B cell (primary cell): ENCODE results near the gene BRD4. TPM values are rescaled to one million over a fixed set of nuclear protein-coding genes. Genes with fewer than 3 reads are reported as not detected.

Source experiments
- ATAC-seq: fragments of 200-7000 bp; cut with Tn5 transposase; one replicate; pipeline ENCODE4 v1.10.0; 2021; ENCODE audit warnings: low read depth, mild to moderate bottlenecking, moderate number of reproducible peaks, moderate library complexity
- CTCF ChIA-PET: fragments of 350-600 bp; sonication (Branson Sonifier 250); formaldehyde crosslinking; loops from one replicate; lab custom pipeline; 2021; ENCODE audit warnings: antibody characterized with exemption, inconsistent platforms; lab: Charles Lee
- POLR2A ChIA-PET: fragments of 350-600 bp; sonication (Branson Sonifier 250); formaldehyde crosslinking; loops from one replicate; lab custom pipeline; 2021; ENCODE audit warnings: antibody characterized with exemption; lab: Charles Lee
- DNase-seq: peaks from one replicate; pipeline ENCODE4 v3.0.0; 2013
- H2AFZ ChIP-seq: 2 replicates; pipeline ENCODE4 v1.6.1; 2012; ENCODE audit warnings: mild to moderate bottlenecking, low read depth, low read length; ENCODE audit not compliant: insufficient read depth, poor library complexity, severe bottlenecking
- H3K27ac ChIP-seq, 2 donors: 1 replicate in 1 of 2; 2 replicates in 1 of 2; pipeline ENCODE4 v1.5.1; 2012 to 2013; ENCODE audit warnings: low read length in 2 of 2, mild to moderate bottlenecking in 2 of 2, moderate library complexity in 1 of 2
- H3K27me3 ChIP-seq, 4 experiments: fragments of 200-600 bp in 1 of 4; sonication (generic) in 1 of 4; replicated peaks in 1 of 4; 1 replicate in 2 of 4; 2 replicates in 2 of 4; pipeline versions ENCODE4 v1.6.1 to v1.7.0; 2013 to 2016; ENCODE audit warnings: low read length in 3 of 4, mild to moderate bottlenecking in 2 of 4, mixed read lengths in 1 of 4, moderate library complexity in 1 of 4; ENCODE audit not compliant: insufficient read depth in 4 of 4, control insufficient read depth in 3 of 4; ENCODE audit errors: control extremely low read depth in 1 of 4
- H3K36me3 ChIP-seq, 2 experiments: replicated peaks in 1 of 2; 1 replicate in 1 of 2; 2 replicates in 1 of 2; pipeline versions ENCODE4 v1.6.1 to v1.7.1; 2013; ENCODE audit warnings: low read length in 1 of 2; ENCODE audit not compliant: insufficient read depth in 2 of 2, control insufficient read depth in 1 of 2; ENCODE audit errors: control extremely low read depth in 1 of 2, extremely low read depth in 1 of 2
- H3K4me1 ChIP-seq, 2 donors: fragments of 200-600 bp in 1 of 2; sonication (generic) in 1 of 2; 1 replicate in 1 of 2; 2 replicates in 1 of 2; pipeline versions ENCODE4 v1.5.1 to v1.6.1; 2013 to 2017; ENCODE audit warnings: low read length in 2 of 2; ENCODE audit not compliant: control insufficient read depth in 2 of 2, insufficient read depth in 2 of 2
- H3K4me2 ChIP-seq: replicated peaks from 2 replicates; pipeline ENCODE3; 2012; ENCODE audit warnings: mild to moderate bottlenecking, low read depth, low read length; ENCODE audit not compliant: poor library complexity, severe bottlenecking
- H3K4me3 ChIP-seq, 5 experiments: fragments of 200-600 bp in 1 of 5; sonication (generic) in 1 of 5; 1 replicate in 3 of 5; 2 replicates in 2 of 5; pipeline versions ENCODE4 v1.5.1 to v1.7.0; 2011 to 2016; ENCODE audit warnings: low read length in 4 of 5, mild to moderate bottlenecking in 4 of 5, low read depth in 2 of 5, control low read depth in 1 of 5, moderate library complexity in 1 of 5; ENCODE audit not compliant: insufficient read depth in 1 of 5; ENCODE audit errors: control extremely low read depth in 1 of 5, extremely low read depth in 1 of 5
- H3K79me2 ChIP-seq: fragments of 200-600 bp; sonication (generic); one replicate; pipeline ENCODE4 v1.6.0; 2016; ENCODE audit warnings: low read length; ENCODE audit not compliant: control insufficient read depth, insufficient read depth
- H3K9ac ChIP-seq: fragments of 200-600 bp; sonication (generic); 2 replicates; pipeline ENCODE4 v1.6.1; 2017; ENCODE audit warnings: mild to moderate bottlenecking, low read length, moderate library complexity
- H3K9me3 ChIP-seq, 3 donors: one replicate each; pipeline versions ENCODE4 v1.6.1 to v1.7.1; 2013; ENCODE audit warnings: low read length in 2 of 3; ENCODE audit not compliant: control insufficient read depth in 2 of 3, insufficient read depth in 1 of 3; ENCODE audit errors: control extremely low read depth in 1 of 3
- H4K20me1 ChIP-seq: 2 replicates; pipeline ENCODE4 v1.6.0; 2012; ENCODE audit warnings: mild to moderate bottlenecking, low read length; ENCODE audit not compliant: insufficient read depth, control insufficient read depth, poor library complexity, severe bottlenecking
- H3K27ac Mint-ChIP-seq: one replicate; pipeline ENCODE4 v1.8.0; 2021; ENCODE audit warnings: mixed read lengths
- H3K27me3 Mint-ChIP-seq: one replicate; pipeline ENCODE4 v1.8.0; 2021; ENCODE audit warnings: mixed read lengths
- H3K4me1 Mint-ChIP-seq: one replicate; pipeline ENCODE4 v1.8.0; 2021; ENCODE audit warnings: mixed read lengths
- H3K4me3 Mint-ChIP-seq: one replicate; pipeline ENCODE4 v1.8.0; 2021; ENCODE audit warnings: mixed read lengths
- H3K9me3 Mint-ChIP-seq: one replicate; pipeline ENCODE4 v1.8.0; 2022; ENCODE audit warnings: mixed read lengths; ENCODE audit not compliant: insufficient read depth
- CTCF ChIP-seq: fragments of 200-600 bp; IDR thresholded peaks from one replicate; pipeline ENCODE4 v1.8.0; 2022; ENCODE audit warnings: antibody characterized with exemption, mild to moderate bottlenecking
- EZH2 ChIP-seq: IDR thresholded peaks from 2 replicates; pipeline ENCODE4 v1.6.1; 2012; ENCODE audit warnings: borderline replicate concordance, low read depth, mild to moderate bottlenecking, moderate library complexity, low read length; ENCODE audit not compliant: insufficient read depth, poor library complexity, severe bottlenecking
- WGBS: methylation state at CpG from one replicate; pipeline ENCODE4 v1.1.5; 2013; ENCODE audit warnings: missing lambda C conversion rate; ENCODE audit not compliant: insufficient coverage; 5-methylcytosine and 5-hydroxymethylcytosine counted together
- intact Hi-C: fragments of 100-400 bp; cut with micrococcal nuclease; formaldehyde crosslinking; loops from one replicate; pipeline ENCODE4 v1.10.0; 2022
- polyA plus RNA-seq: library from polyadenylated mRNA; depleted of rRNA; stranded (reverse); fragments of >200 nt; gene quantifications from 2 replicates; pipeline ENCODE4 v1.2.3, GENCODE V29; 2012
- total RNA-seq, 2 donors: library from RNA; stranded (reverse); fragments of 120-200 nt in 1 of 2; gene quantifications; 1 replicate in 1 of 2; 2 replicates in 1 of 2; pipeline versions ENCODE4 v1.2.3 to v1.2.4, GENCODE V29; 2013 to 2022

BRD4 gene
- total and polyA plus RNA-seq, 2 donors (not counting 1 experiment from before 2014, with no cell fraction given) = 30.7 to 209 TPM

GRCh38 chr19:15315101-15315500 lies 17.2 kb downstream of the BRD4 start:
- Histone ChIP-seq H2AFZ (no peak overlapping the region), H3K9ac (no peak overlapping the region), H3K4me3 (no peak overlapping the region), H3K4me2 (peak overlapping the region; percentile 16), H3K9me3 (no peaks in the 10 kb centered on the region), H3K27ac (peak overlapping the region in 1 of 2 donors; percentile 66), H3K36me3 (peaks cover 0 to 10% of the 10 kb centered on the region in 2 experiments), H3K27me3 (no peaks in the 10 kb centered on the region), H3K79me2 (peaks cover 100% of the 10 kb centered on the region), H3K4me1 (peaks cover 86 to 94% of the 10 kb centered on the region in 2 donors), H4K20me1 (peaks cover 97% of the 10 kb centered on the region)
- Mint-ChIP-seq H3K27ac (peak overlapping the region; percentile 56), H3K4me1 (peaks cover 86% of the 10 kb centered on the region), H3K9me3 (no peaks in the 10 kb centered on the region), H3K4me3 (peak overlapping the region; percentile 39), H3K27me3 (no peaks in the 10 kb centered on the region)
- ATAC-seq (no peak), DNase-seq (no peak)
- ChIA-PET CTCF (interaction anchor here (1.0 to 2.8 kb wide), 2 partner anchors 13 to 26 kb away, joined by 4 to 9 read pairs; no protein-coding TSS in a partner anchor), POLR2A (interaction anchor here (0.5 kb wide), 1 partner anchor 79 kb away, joined by 4 read pairs; no protein-coding TSS in a partner anchor)
- intact Hi-C loops = no loop called here
- TF ChIP-seq EZH2 = no peak
- TF ChIP-seq CTCF = no peak
- 90% methylated on average over 2 of the region's 6 CpGs for WGBS

GRCh38 chr19:15313649-15314279 lies 18.6 kb downstream of the BRD4 start:
- CTCF ChIA-PET = interaction anchor here (2.8 kb wide), 1 partner anchor 25 kb away, joined by 9 read pairs; no protein-coding TSS in a partner anchor
- peaks cover 100% of the 10 kb centered on the region for H3K79me2 ChIP-seq
- no CpG with 5 or more reads among the region's 7 CpGs for WGBS
- no peak for TF ChIP-seq EZH2
- TF ChIP-seq CTCF = no peak
- intact Hi-C loops = no loop called here
- H3K27me3 ChIP-seq = no peaks in the 10 kb centered on the region
- no peaks in the 10 kb centered on the region for H3K9me3 ChIP-seq
- no peak overlapping the region for H3K4me2 ChIP-seq
- POLR2A ChIA-PET = no interaction called here
- H3K9ac ChIP-seq = no peak overlapping the region
- peaks cover 84% of the 10 kb centered on the region for H3K4me1 Mint-ChIP-seq
- peaks cover 82 to 89% of the 10 kb centered on the region in 2 donors for H3K4me1 ChIP-seq
- no peak for DNase-seq
- H3K27me3 Mint-ChIP-seq = no peaks in the 10 kb centered on the region
- no peak overlapping the region for H3K4me3 ChIP-seq
- no peaks in the 10 kb centered on the region for H3K9me3 Mint-ChIP-seq
- H3K4me3 Mint-ChIP-seq = peak overlapping the region; percentile 9
- ATAC-seq = no peak
- H3K27ac ChIP-seq = peak overlapping the region in 1 of 2 donors; percentile 66
- no peak overlapping the region for H2AFZ ChIP-seq
- H4K20me1 ChIP-seq = peaks cover 97% of the 10 kb centered on the region
- peak overlapping the region; percentile 54 for H3K27ac Mint-ChIP-seq
- peaks cover 0 to 15% of the 10 kb centered on the region in 2 experiments for H3K36me3 ChIP-seq
